ENCODE data around the gene ATAD3B.

ATAD3B gene, protein sequence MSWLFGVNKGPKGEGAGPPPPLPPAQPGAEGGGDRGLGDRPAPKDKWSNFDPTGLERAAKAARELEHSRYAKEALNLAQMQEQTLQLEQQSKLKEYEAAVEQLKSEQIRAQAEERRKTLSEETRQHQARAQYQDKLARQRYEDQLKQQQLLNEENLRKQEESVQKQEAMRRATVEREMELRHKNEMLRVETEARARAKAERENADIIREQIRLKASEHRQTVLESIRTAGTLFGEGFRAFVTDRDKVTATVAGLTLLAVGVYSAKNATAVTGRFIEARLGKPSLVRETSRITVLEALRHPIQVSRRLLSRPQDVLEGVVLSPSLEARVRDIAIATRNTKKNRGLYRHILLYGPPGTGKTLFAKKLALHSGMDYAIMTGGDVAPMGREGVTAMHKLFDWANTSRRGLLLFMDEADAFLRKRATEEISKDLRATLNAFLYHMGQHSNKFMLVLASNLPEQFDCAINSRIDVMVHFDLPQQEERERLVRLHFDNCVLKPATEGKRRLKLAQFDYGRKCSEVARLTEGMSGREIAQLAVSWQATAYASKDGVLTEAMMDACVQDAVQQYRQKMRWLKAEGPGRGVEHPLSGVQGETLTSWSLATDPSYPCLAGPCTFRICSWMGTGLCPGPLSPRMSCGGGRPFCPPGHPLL

DNA sequence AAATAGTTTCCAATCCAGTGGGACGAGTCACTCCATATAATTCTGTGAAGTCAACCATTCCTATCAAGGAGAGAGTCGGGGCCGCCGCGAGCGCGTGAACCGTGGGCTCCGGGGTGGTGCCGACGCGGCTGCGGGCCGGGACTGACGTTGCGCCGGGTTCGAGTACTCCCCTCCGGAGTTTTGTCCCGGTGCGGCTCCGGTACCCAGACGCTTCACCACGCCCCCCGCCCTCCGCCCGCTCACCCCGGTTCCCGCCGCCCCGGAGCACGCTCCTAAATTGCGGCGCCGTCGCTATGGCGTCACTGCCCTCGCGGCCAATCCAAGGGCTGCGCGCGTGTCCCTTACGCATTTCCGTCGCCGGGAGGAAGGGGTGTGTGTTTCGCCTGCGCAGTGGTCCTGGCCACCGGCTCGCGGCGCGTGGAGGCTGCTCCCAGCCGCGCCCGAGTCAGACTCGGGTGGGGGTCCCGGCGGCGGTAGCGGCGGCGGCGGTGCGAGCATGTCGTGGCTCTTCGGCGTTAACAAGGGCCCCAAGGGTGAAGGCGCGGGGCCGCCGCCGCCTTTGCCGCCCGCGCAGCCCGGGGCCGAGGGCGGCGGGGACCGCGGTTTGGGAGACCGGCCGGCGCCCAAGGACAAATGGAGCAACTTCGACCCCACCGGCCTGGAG, at the start of gene ATAD3B:
ATAD3B (plus strand) TSS at position 377 of the 664 bp plus-strand sequence; CDS start at position 497, 120 bp downstream.
- TF ChIP-seq, protein P1, sequence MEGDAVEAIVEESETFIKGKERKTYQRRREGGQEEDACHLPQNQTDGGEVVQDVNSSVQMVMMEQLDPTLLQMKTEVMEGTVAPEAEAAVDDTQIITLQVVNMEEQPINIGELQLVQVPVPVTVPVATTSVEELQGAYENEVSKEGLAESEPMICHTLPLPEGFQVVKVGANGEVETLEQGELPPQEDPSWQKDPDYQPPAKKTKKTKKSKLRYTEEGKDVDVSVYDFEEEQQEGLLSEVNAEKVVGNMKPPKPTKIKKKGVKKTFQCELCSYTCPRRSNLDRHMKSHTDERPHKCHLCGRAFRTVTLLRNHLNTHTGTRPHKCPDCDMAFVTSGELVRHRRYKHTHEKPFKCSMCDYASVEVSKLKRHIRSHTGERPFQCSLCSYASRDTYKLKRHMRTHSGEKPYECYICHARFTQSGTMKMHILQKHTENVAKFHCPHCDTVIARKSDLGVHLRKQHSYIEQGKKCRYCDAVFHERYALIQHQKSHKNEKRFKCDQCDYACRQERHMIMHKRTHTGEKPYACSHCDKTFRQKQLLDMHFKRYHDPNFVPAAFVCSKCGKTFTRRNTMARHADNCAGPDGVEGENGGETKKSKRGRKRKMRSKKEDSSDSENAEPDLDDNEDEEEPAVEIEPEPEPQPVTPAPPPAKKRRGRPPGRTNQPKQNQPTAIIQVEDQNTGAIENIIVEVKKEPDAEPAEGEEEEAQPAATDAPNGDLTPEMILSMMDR (IDR thresholded peaks at IDR 0.05; ENCODE audit: extremely low read depth, missing control alignments) = no peak
- DNase-seq (ENCODE audit: low spot score) = peak; percentile 98

DNA sequence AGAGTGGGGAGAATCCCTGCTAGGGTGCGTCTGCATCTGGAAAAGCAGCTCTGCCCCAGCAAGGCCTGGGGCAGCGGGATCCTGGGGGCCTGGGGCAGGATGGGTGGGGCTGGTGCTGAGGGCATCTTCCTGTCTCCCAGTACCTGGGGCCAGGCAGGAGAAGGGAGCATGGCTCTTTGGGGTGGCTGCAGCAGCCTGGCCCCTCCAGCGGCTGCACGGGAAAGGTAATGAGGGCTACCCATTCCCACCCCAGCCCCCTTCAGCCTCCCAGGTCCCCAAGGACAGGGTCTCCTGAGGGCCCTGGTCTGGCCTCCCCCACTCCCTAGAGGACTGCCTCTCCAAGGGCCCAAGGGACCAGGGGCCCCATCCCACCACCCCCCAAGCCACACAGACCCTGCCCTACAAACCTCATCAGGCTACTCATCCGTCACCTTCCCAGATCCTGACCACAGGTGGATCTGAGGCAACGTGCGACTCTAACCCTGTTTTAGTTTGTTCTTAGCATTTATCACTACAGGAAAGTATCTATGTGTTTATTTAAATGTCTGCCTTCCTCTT, 49.6 kb upstream of the ATAD3B start:
- peak; percentile 13 for DNase-seq (ENCODE audit: low spot score)
- TF ChIP-seq, protein P1 (IDR thresholded peaks at IDR 0.05; ENCODE audit: extremely low read depth, missing control alignments) = no peak

DNA sequence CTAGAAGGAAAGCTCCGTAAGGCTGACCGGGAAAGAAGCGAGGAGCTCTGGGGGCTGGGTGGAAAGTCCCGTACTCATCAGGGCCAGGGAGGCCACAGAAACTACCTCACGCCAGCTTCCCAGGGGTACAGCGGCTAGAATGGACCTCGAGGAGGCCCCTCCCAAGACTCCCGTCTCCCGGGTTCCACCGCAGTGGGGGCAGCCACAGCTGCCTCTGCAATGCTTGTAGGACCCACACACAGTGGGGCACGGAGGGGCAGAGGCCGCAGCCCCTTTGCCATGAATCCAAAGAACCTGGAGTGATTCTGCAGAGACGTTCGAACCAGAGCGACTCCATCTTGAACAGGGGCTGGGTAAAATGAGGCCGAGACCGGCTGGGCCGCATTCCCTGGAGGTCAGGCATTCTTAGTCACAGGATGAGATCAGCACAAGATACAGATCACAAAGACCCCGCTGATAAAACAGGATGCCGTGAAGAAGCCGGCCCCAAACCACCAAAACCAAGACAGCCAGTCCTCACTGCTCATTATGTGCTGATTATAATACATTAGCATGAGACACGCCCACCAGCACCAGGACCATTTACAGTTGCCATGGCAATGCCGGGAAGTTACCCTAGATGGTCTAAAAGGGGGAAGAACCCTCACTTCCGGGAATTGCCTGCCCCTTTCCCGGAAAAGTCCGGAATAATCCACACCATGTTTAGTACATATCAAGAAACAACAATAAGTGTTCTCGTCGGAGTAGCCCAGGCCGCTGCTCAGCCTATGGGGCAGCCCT, 48.9 kb upstream of the ATAD3B start:
- no peak for DNase-seq (ENCODE audit: low spot score)
- TF ChIP-seq, protein P1 (IDR thresholded peaks at IDR 0.05; ENCODE audit: extremely low read depth, missing control alignments) = no peak

DNA sequence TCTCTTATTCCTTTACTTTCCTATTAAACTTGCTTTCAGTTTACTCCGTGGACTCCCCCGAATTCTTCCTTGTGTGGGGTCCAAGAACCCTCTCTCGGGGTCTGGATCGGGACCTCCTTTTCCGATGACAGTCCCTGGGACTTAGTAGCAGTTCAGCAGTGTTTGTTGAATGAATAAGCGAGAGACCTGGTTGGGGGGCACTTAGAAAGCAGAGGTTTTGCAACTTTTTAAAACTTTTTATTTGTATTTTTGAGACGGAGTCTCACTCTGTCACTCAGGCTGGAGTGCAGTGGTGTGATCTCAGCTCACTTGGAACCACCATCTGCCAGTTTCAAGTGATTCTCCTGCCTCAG, 48.3 kb upstream of the ATAD3B start:
- TF ChIP-seq, protein P1 (IDR thresholded peaks at IDR 0.05; ENCODE audit: extremely low read depth, missing control alignments) = no peak
- no peak for DNase-seq (ENCODE audit: low spot score)

DNA sequence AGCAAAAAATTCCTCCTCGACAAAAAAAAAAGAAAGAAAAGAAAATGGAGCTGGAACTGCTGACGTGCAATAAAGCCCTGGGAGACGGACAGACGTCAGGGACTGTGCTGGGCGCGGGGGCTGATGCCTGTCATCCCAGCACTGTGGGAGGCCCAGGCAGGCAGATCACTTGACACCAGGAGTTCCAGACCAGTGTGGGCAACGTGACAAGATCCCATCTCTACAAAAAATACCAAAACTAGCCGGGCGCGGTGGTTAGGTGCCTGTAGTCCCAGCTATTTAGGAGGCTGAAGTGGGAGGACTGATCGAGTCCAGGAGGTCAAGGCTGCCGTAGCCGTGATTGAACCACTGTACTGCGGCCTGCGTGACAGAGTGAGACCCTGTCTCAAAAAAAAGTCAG, 46.9 kb upstream of the ATAD3B start:
- TF ChIP-seq, protein P1 (IDR thresholded peaks at IDR 0.05; ENCODE audit: extremely low read depth, missing control alignments) = no peak

DNA sequence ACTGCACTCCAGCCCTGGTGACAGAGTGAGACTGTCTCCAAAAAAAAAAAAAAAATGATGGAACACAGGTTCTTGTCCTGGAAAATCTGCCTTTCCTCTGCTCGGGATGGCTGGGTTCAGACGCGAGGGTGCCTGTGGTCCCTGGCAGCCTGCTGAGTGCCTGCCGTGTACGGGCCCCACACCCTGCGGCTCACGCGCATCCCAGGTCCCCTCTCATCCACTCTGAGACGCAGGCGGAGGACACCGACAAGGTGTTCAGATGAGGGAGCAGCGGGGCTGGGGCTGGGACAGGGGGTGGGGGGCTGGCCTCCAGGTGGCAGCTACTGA, 46.2 kb upstream of the ATAD3B start:
- no peak for DNase-seq (ENCODE audit: low spot score)
- TF ChIP-seq, protein P1 (IDR thresholded peaks at IDR 0.05; ENCODE audit: extremely low read depth, missing control alignments) = no peak

More for the DNA sequence above, 46.9 kb upstream of the ATAD3B start:
- DNase-seq (ENCODE audit: low spot score) = no peak

Measured in GM20000 (cell line).